Pons (tissue), 1 donor: ENCODE results near the gene ADPRH.
"Not testable (repeated sequence)": the region's sequence is repeated elsewhere in the genome, so short reads cannot be mapped to it uniquely, and the experiment has no call there.

ENCODE experiments used
- DNase-seq: peaks from one replicate; pipeline ENCODE4 v3.0.0-alpha.2; 2016; ENCODE audit warnings: low spot score

The ADPRH gene

GRCh38 chr3:119579366-119580066, at the start of gene ADPRH:
Gene ADPRH (plus strand): TSS chr3:119579492. CDS start chr3:119582170, 2,678 bp downstream.
- no peak for DNase-seq

- no peak for DNase-seq
These were observed 49.4 kb upstream of the ADPRH start for GRCh38 chr3:119529883-119530282.

GRCh38 chr3:119530456-119530855, 48.8 kb upstream of the ADPRH start:
- no peak for DNase-seq

- no peak for DNase-seq
These were observed 48.1 kb upstream of the ADPRH start for GRCh38 chr3:119531151-119531550.

- no peak for DNase-seq
These were observed 45.0 kb upstream of the ADPRH start for GRCh38 chr3:119534296-119534695.

- no peak for DNase-seq
These were observed 42.5 kb upstream of the ADPRH start for GRCh38 chr3:119536757-119537156.

- DNase-seq: no peak
These were observed 40.5 kb upstream of the ADPRH start for GRCh38 chr3:119538772-119539171.

- no peak for DNase-seq
These were observed 37.7 kb upstream of the ADPRH start for GRCh38 chr3:119541547-119541946.

- DNase-seq: no peak
These were observed 37.0 kb upstream of the ADPRH start for GRCh38 chr3:119542168-119542767.

GRCh38 chr3:119543147-119543546, 36.1 kb upstream of the ADPRH start:
- no peak for DNase-seq

- DNase-seq: no peak
These were observed 32.1 kb upstream of the ADPRH start for GRCh38 chr3:119547227-119547626.

- DNase-seq: no peak
These were observed 31.0 kb upstream of the ADPRH start for GRCh38 chr3:119548341-119548740.

- DNase-seq: no peak
These were observed 28.9 kb upstream of the ADPRH start for GRCh38 chr3:119550192-119550910.

- no peak for DNase-seq
These were observed 27.7 kb upstream of the ADPRH start for GRCh38 chr3:119551598-119551997.

GRCh38 chr3:119552928-119553327, 26.4 kb upstream of the ADPRH start:
- DNase-seq: not testable (repeated sequence)

GRCh38 chr3:119553823-119554415, 25.4 kb upstream of the ADPRH start:
- no peak for DNase-seq

- DNase-seq: peak; percentile 28
These were observed 24.0 kb upstream of the ADPRH start for GRCh38 chr3:119555309-119555735.

GRCh38 chr3:119555929-119556328, 23.4 kb upstream of the ADPRH start:
- no peak for DNase-seq

- no peak for DNase-seq
These were observed 22.0 kb upstream of the ADPRH start for GRCh38 chr3:119557192-119557876.

GRCh38 chr3:119557877-119558269, 21.4 kb upstream of the ADPRH start:
- DNase-seq: no peak

- no peak for DNase-seq
These were observed 20.5 kb upstream of the ADPRH start for GRCh38 chr3:119558626-119559317.
